ENCODE measurements around the gene TMEM53.

TMEM53 gene

GRCh38 chr1:44720281-44720680 is 46.0 kb upstream of the TMEM53 start (continued):
- TF ChIP-seq ZBTB1 (tag by site-specific recombination; IDR thresholded peaks at IDR 0.05) = no peak
- TF ChIP-seq ZNF302 (tag by site-specific recombination; IDR thresholded peaks at IDR 0.05; ENCODE audit: low read depth) = no peak
- TF ChIP-seq ZNF473 (tag by site-specific recombination; IDR thresholded peaks at IDR 0.05) = no peak

- H3K9me3 ChIP-seq (ENCODE audit: control insufficient read depth, insufficient read depth, low read depth, low read length) = no peaks in the 10 kb centered on the region
- ChIA-PET POLR2A (interaction anchor here (0.6 to 2.1 kb wide), 3 partner anchors 16 to 69 kb away, joined by 3 to 18 read pairs (median 5); partner anchors contain the start of genes BEST4 and RPS8), CTCF (interaction anchor here (0.7 to 9.1 kb wide), 3 partner anchors 10 to 13 kb away, joined by 3 to 87 read pairs (median 4); partner anchors contain the start of gene RNU5D-1)
- no peaks in the 10 kb centered on the region for H3K4me1 ChIP-seq (ENCODE audit: control insufficient read depth, insufficient read depth, low read length)
- H3K4me3 ChIP-seq (ENCODE audit: low read depth, low read length) = no peak overlapping the region
- no peak overlapping the region for H3K27ac ChIP-seq (ENCODE audit: extremely low read depth, low read depth, low read length)
- TF ChIP-seq ZNF837 (tag by site-specific recombination; IDR thresholded peaks at IDR 0.05) (no peak), SP2 (tag by site-specific recombination; IDR thresholded peaks at IDR 0.05) (no peak), KLF7 (tag by site-specific recombination; IDR thresholded peaks at IDR 0.05; ENCODE audit: borderline replicate concordance) (no peak), REST (tag by site-specific recombination; IDR thresholded peaks at IDR 0.05) (peak; percentile 43), ZNF518A (tag by site-specific recombination; conservative IDR thresholded peaks at IDR 0.05; ENCODE audit: low read depth) (no peak), EGR2 (tag by site-specific recombination; IDR thresholded peaks at IDR 0.05; ENCODE audit: low read depth) (no peak)
- no peaks in the 10 kb centered on the region for H3K36me3 ChIP-seq (ENCODE audit: control insufficient read depth in 2 of 2, insufficient read depth in 1 of 2, low read length in 2 of 2)
Measured at GRCh38 chr1:44719318-44719717, 45.0 kb upstream of the TMEM53 start.

GRCh38 chr1:44718091-44718490 is 43.8 kb upstream of the TMEM53 start:
- CTCF ChIA-PET = interaction anchor here (1.1 to 9.1 kb wide), 2 partner anchors 11 to 12 kb away, joined by 5 to 87 read pairs; partner anchors contain the start of gene RNU5D-1
- Histone ChIP-seq H3K36me3 (ENCODE audit: control insufficient read depth in 2 of 2, insufficient read depth in 1 of 2, low read length in 2 of 2) (no peaks in the 10 kb centered on the region), H3K4me3 (ENCODE audit: low read depth, low read length) (no peak overlapping the region), H3K4me1 (ENCODE audit: control insufficient read depth, insufficient read depth, low read length) (no peaks in the 10 kb centered on the region), H3K9me3 (ENCODE audit: control insufficient read depth, insufficient read depth, low read depth, low read length) (no peaks in the 10 kb centered on the region), H3K27ac (ENCODE audit: extremely low read depth, low read depth, low read length) (no peak overlapping the region)
- POLR2A ChIA-PET = interaction anchor here (2.1 kb wide), 1 partner anchor 57 kb away, joined by 5 read pairs; the partner anchor contains the start of gene RPS8
- TF ChIP-seq ZNF677 (tag by site-specific recombination; IDR thresholded peaks at IDR 0.05) (no peak), HIC1 (tag by site-specific recombination; IDR thresholded peaks at IDR 0.05) (no peak), PRDM1 (tag by site-specific recombination; IDR thresholded peaks at IDR 0.05) (no peak), ZNF654 (tag by site-specific recombination; IDR thresholded peaks at IDR 0.05; ENCODE audit: low read depth) (no peak), AEBP2 (tag by site-specific recombination; IDR thresholded peaks at IDR 0.05; ENCODE audit: borderline replicate concordance) (no peak), ZNF19 (tag by site-specific recombination; IDR thresholded peaks at IDR 0.05; ENCODE audit: low read depth) (no peak), ZBTB48 (tag by site-specific recombination; IDR thresholded peaks at IDR 0.05) (no peak), REPIN1 (tag by site-specific recombination; IDR thresholded peaks at IDR 0.05; ENCODE audit: low read depth) (no peak), SALL2 (tag by site-specific recombination; IDR thresholded peaks at IDR 0.05; ENCODE audit: borderline replicate concordance) (no peak), ZNF558 (tag by site-specific recombination; IDR thresholded peaks at IDR 0.05) (no peak), ZNF76 (tag by site-specific recombination; IDR thresholded peaks at IDR 0.05; ENCODE audit: borderline replicate concordance, low read depth) (no peak), TRIM28 (IDR thresholded peaks at IDR 0.05; ENCODE audit: borderline replicate concordance, low read length) (no peak), ZNF202 (tag by site-specific recombination; IDR thresholded peaks at IDR 0.05; ENCODE audit: borderline replicate concordance) (no peak)

All from HEK293 (cell line).